Neural progenitor cell (in vitro differentiated cells): ENCODE data around the gene PLXNB2. TPM values are rescaled to one million over a fixed set of nuclear protein-coding genes. Genes with fewer than 3 reads are reported as not detected.

Source experiments
- DNase-seq: peaks from one replicate; pipeline ENCODE4 v3.0.0-alpha.2; 2016; ENCODE audit warnings: low spot score
- H2AFZ ChIP-seq: fragments of 200-600 bp; sonication (generic); replicated peaks from 2 replicates; pipeline ENCODE4 v1.6.1; 2016; ENCODE audit warnings: antibody characterized with exemption
- H3F3A ChIP-seq: fragments of 200-600 bp; sonication (generic); 2 replicates; pipeline ENCODE4 v1.6.1; 2016; ENCODE audit warnings: antibody characterized with exemption, low read depth
- H3K27ac ChIP-seq: fragments of 200-600 bp; sonication (generic); 2 replicates; pipeline ENCODE4 v1.5.1; 2016; ENCODE audit warnings: mild to moderate bottlenecking
- H3K27me3 ChIP-seq: fragments of 200-600 bp; sonication (generic); 2 replicates; pipeline ENCODE4 v1.6.1; 2016; ENCODE audit warnings: mild to moderate bottlenecking, moderate library complexity
- H3K36me3 ChIP-seq: fragments of 200-600 bp; sonication (generic); 2 replicates; pipeline ENCODE4 v1.5.1; 2016
- H3K4me1 ChIP-seq: fragments of 200-600 bp; sonication (generic); 2 replicates; pipeline ENCODE4 v1.6.1; 2016; ENCODE audit warnings: mixed run types
- H3K4me2 ChIP-seq: fragments of 200-600 bp; sonication (generic); 2 replicates; pipeline ENCODE4 v1.6.1; 2016
- H3K4me3 ChIP-seq: fragments of 200-600 bp; sonication (generic); 2 replicates; pipeline ENCODE4 v1.5.1; 2016
- H3K79me2 ChIP-seq: fragments of 200-600 bp; sonication (generic); 2 replicates; pipeline ENCODE4 v1.6.1; 2016; ENCODE audit warnings: low read depth
- H3K9ac ChIP-seq: fragments of 200-600 bp; sonication (generic); 2 replicates; pipeline ENCODE4 v1.6.1; 2016
- H3K9me3 ChIP-seq: fragments of 200-600 bp; sonication (generic); 2 replicates; pipeline ENCODE4 v1.5.1; 2016; ENCODE audit warnings: low read depth
- H4K20me1 ChIP-seq: fragments of 200-600 bp; sonication (generic); 2 replicates; pipeline ENCODE4 v1.6.1; 2016; ENCODE audit warnings: low read depth
- H3K27ac Mint-ChIP-seq: 3 replicates; pipeline ENCODE4 v1.8.0; 2021; ENCODE audit warnings: mixed read lengths
- H3K27me3 Mint-ChIP-seq: 2 replicates; pipeline ENCODE4 v1.8.0; 2022; ENCODE audit warnings: low read depth, mild to moderate bottlenecking, inconsistent platforms, moderate library complexity, mixed read lengths; ENCODE audit not compliant: insufficient read depth
- H3K36me3 Mint-ChIP-seq: 3 replicates; pipeline ENCODE4 v1.8.0; 2021; ENCODE audit warnings: mixed read lengths
- H3K4me1 Mint-ChIP-seq: 3 replicates; pipeline ENCODE4 v1.8.0; 2021; ENCODE audit warnings: mixed read lengths
- H3K4me3 Mint-ChIP-seq: 3 replicates; pipeline ENCODE4 v1.8.0; 2021; ENCODE audit warnings: mild to moderate bottlenecking, moderate library complexity, mixed read lengths
- H3K9me3 Mint-ChIP-seq: 3 replicates; pipeline ENCODE4 v1.8.0; 2020; ENCODE audit warnings: mixed read lengths
- CTCF ChIP-seq: fragments of 200-600 bp; sonication (generic); IDR thresholded peaks from 2 replicates; pipeline ENCODE4 v1.5.1; 2017; ENCODE audit warnings: antibody characterized with exemption, mild to moderate bottlenecking
- EZH2 ChIP-seq: fragments of 200-600 bp; sonication (generic); IDR thresholded peaks from 2 replicates; pipeline ENCODE4 v1.6.1; 2017; ENCODE audit warnings: antibody characterized with exemption, mild to moderate bottlenecking, moderate library complexity
- EZH2phosphoT487 ChIP-seq: fragments of 200-600 bp; sonication (generic); IDR thresholded peaks from 2 replicates; pipeline ENCODE4 v1.6.1; 2017; ENCODE audit warnings: antibody characterized with exemption
- total RNA-seq: library from RNA; depleted of rRNA; stranded (reverse); fragments of >200 nt; gene quantifications from 2 replicates; pipeline ENCODE4 v1.2.3, GENCODE V29; 2015; ENCODE audit warnings: low replicate concordance

PLXNB2 gene
- total RNA-seq, 1 donor from 2014 or later, result 32.4 TPM

- Mint-ChIP-seq H3K4me3 (peak overlapping the region; percentile 83), H3K9me3 (no peaks in the 10 kb centered on the region), H3K27me3 (peaks cover 10% of the 10 kb centered on the region), H3K4me1 (peaks cover 27% of the 10 kb centered on the region), H3K27ac (no peak overlapping the region), H3K36me3 (peaks cover 12% of the 10 kb centered on the region)
- DNase-seq, result peak; percentile 96
- H2AFZ ChIP-seq, result no peak overlapping the region
- H3K4me3 ChIP-seq, result peak overlapping the region; percentile 49
- peak; percentile 31 for TF ChIP-seq CTCF
- no peak for TF ChIP-seq EZH2
- peaks cover 36% of the 10 kb centered on the region for H3F3A ChIP-seq
- no peak overlapping the region for H3K27ac ChIP-seq
- peaks cover 50% of the 10 kb centered on the region for H3K27me3 ChIP-seq
- H3K79me2 ChIP-seq, result no peaks in the 10 kb centered on the region
- peak overlapping the region; percentile 92 for H3K4me2 ChIP-seq
- H3K9me3 ChIP-seq, result no peaks in the 10 kb centered on the region
- peaks cover 59% of the 10 kb centered on the region for H4K20me1 ChIP-seq
- no peak overlapping the region for H3K9ac ChIP-seq
- H3K4me1 ChIP-seq, result peaks cover 22% of the 10 kb centered on the region
- H3K36me3 ChIP-seq, result no peaks in the 10 kb centered on the region
Measured at GRCh38 chr22:50271519-50271970, 35.9 kb downstream of the PLXNB2 start.

GRCh38 chr22:50270666-50271394 is 36.6 kb downstream of the PLXNB2 start:
- no peak overlapping the region for H3K9ac ChIP-seq

GRCh38 chr22:50269970-50270665 is 37.3 kb downstream of the PLXNB2 start, which contains the start of gene MAPK11:
Gene MAPK11, minus strand, starts transcription at chr22:50270380. Its CDS starts 88 bp downstream, at chr22:50270292.
- Mint-ChIP-seq H3K27ac (peak within 1 kb of the TSS; percentile 66), H3K36me3 (peaks cover 8% of the 10 kb centered on the region), H3K9me3 (peaks cover 2% of the 10 kb centered on the region), H3K4me1 (peaks cover 25% of the 10 kb centered on the region), H3K4me3 (peak within 1 kb of the TSS; percentile 83), H3K27me3 (peaks cover 10% of the 10 kb centered on the region)
- Histone ChIP-seq H3K79me2 (no peaks in the 10 kb centered on the region), H3K4me3 (peak within 1 kb of the TSS; percentile 49), H3K4me2 (peak within 1 kb of the TSS; percentile 92), H2AFZ (no peak within 1 kb of the TSS), H3K27ac (no peak within 1 kb of the TSS), H3F3A (peaks cover 28% of the 10 kb centered on the region), H4K20me1 (peaks cover 60% of the 10 kb centered on the region), H3K4me1 (peaks cover 22% of the 10 kb centered on the region), H3K9me3 (no peaks in the 10 kb centered on the region), H3K27me3 (peaks cover 64% of the 10 kb centered on the region), H3K9ac (no peak within 1 kb of the TSS), H3K36me3 (no peaks in the 10 kb centered on the region)
- TF ChIP-seq EZH2 (peak; percentile 78), CTCF (no peak)
- peak; percentile 69 for DNase-seq

More at GRCh38 chr22:50270666-50271394, 36.6 kb downstream of the PLXNB2 start:
- peak; percentile 92 for DNase-seq
- peaks cover 57% of the 10 kb centered on the region for H3K27me3 ChIP-seq
- TF ChIP-seq EZH2phosphoT487, result peak; percentile 61
- TF ChIP-seq CTCF, result no peak
- peak; percentile 70 for TF ChIP-seq EZH2
- no peaks in the 10 kb centered on the region for H3K79me2 ChIP-seq
- H3K27ac Mint-ChIP-seq, result peak overlapping the region; percentile 66
- no peak overlapping the region for H2AFZ ChIP-seq
- H3K4me1 Mint-ChIP-seq, result peaks cover 27% of the 10 kb centered on the region
- H3F3A ChIP-seq, result peaks cover 34% of the 10 kb centered on the region
- H3K4me1 ChIP-seq, result peaks cover 22% of the 10 kb centered on the region
- H4K20me1 ChIP-seq, result peaks cover 59% of the 10 kb centered on the region
- H3K27me3 Mint-ChIP-seq, result peaks cover 10% of the 10 kb centered on the region
- peak overlapping the region; percentile 83 for H3K4me3 Mint-ChIP-seq
- peaks cover 11% of the 10 kb centered on the region for H3K36me3 Mint-ChIP-seq
- no peaks in the 10 kb centered on the region for H3K9me3 ChIP-seq
- H3K9me3 Mint-ChIP-seq, result peaks cover 2% of the 10 kb centered on the region
- no peaks in the 10 kb centered on the region for H3K36me3 ChIP-seq
- H3K4me3 ChIP-seq, result peak overlapping the region; percentile 49
- no peak overlapping the region for H3K27ac ChIP-seq
- H3K4me2 ChIP-seq, result peak overlapping the region; percentile 92
